ENCODE results near the gene ERVW-1.
"Not testable (repeated sequence)": the region's sequence is repeated elsewhere in the genome, so short reads cannot be mapped to it uniquely, and the experiment has no call there.

GRCh38 chr7:92477681-92478080, at the start of gene ERVW-1:
- TF ChIP-seq, protein P1, sequence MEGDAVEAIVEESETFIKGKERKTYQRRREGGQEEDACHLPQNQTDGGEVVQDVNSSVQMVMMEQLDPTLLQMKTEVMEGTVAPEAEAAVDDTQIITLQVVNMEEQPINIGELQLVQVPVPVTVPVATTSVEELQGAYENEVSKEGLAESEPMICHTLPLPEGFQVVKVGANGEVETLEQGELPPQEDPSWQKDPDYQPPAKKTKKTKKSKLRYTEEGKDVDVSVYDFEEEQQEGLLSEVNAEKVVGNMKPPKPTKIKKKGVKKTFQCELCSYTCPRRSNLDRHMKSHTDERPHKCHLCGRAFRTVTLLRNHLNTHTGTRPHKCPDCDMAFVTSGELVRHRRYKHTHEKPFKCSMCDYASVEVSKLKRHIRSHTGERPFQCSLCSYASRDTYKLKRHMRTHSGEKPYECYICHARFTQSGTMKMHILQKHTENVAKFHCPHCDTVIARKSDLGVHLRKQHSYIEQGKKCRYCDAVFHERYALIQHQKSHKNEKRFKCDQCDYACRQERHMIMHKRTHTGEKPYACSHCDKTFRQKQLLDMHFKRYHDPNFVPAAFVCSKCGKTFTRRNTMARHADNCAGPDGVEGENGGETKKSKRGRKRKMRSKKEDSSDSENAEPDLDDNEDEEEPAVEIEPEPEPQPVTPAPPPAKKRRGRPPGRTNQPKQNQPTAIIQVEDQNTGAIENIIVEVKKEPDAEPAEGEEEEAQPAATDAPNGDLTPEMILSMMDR (IDR thresholded peaks at IDR 0.05; ENCODE audit: borderline replicate concordance, extremely low read depth, low read length, poor library complexity, severe bottlenecking): not testable (repeated sequence)
- not testable (repeated sequence) for TF ChIP-seq EZH2 (IDR thresholded peaks at IDR 0.05; ENCODE audit: borderline replicate concordance, low read depth, low read length, severe bottlenecking)

Measured in DND-41 (cell line).